GOT3 (cell line): Measurements from ENCODE around the gene MRPL16.
"Not testable (repeated sequence)": the region's sequence is repeated elsewhere in the genome, so short reads cannot be mapped to it uniquely, and the experiment has no call there.

ENCODE experiments used
- DNase-seq: peaks from one replicate; lab custom pipeline; 2025; ENCODE audit warnings: mixed read lengths; lab: John Stamatoyannopoulos, UW

Gene MRPL16

DNA sequence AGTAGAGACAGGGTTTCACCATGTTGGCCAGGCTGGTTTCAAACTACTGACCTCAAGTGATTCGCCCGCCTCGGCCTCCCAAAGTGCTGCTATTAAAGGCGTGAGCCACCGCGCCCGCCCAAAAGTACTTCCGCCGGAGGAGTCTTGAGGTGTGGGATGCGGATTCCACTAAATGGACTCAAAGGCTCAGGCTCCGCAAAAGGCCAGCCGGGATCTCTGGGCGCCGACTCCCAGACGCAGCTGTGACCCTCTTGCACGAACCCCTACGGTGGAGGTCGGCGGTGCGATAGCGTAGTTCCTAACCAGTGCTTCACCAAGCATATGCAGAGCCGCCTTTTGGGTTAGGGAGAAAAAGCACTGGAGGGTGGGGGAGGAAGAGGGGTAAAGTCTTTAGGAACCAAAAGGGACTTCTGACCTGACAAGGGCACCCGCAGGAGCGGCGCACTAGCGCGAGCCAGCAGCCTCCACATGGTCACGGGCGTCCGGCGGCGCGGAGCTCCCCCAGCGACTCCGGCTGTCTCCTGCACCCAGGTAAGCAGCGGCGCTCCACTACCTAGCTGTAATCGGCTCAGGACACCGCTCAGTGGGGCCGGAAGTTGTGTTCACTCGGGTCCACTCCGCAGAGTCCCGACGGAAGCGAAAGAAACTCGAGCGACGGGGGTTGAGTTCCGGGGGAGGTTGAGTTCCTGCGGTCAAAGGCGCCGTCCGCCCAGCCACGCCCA lies at the start of gene MRPL16:
Gene MRPL16, minus strand, starts transcription at position 590 of the 722 bp plus-strand sequence. Its CDS starts 120 bp downstream, at position 470.
- peak; percentile 37 for DNase-seq

GRCh38 chr11:59859673-59860072 lies 49.1 kb upstream of the MRPL16 start:
- DNase-seq, result no peak

DNA sequence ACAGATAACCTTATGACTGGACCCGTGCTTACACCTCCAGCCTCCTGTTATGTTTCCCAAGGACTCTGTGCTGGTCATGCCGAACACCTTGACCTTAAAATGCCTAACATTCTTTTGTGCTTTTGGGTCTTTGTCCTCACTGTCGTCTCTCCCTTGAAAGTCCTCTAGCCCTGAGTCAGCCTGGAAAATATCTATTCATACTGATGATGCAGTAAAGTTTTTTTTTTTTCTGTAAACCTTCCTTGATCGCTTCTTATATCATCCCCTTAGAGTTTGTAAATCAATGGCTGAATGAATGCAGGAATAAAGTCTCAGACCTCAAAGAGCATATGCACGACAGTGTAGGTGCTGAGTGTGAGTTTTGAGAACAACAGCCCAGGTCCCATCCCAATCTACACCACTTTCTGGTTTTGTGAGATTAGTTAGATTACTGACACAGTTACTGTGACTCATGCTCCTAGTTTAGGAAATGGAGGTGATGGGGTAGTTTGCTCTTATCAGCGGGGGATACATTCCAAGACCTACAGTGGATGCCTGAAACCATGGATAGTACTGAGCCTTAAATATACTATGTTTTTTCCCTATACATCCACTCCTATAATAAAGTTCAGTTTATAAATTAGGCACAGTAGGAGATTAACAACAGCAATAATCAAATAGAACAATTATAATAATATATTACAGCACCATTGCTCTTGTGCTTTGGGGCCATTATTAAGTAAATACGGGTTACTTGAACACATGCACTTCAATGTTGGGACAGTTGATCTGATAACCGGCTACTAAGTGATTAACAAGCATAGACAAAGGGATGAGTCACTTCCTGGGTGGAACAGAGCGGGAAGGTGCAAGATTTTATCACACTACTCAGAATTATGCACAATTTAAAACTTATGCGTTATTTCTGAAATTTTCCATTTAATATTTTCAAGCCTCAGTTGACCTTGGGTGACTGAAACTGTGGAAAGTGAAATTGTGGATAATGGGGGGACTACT lies 47.2 kb upstream of the MRPL16 start:
- DNase-seq, result no peak

DNA sequence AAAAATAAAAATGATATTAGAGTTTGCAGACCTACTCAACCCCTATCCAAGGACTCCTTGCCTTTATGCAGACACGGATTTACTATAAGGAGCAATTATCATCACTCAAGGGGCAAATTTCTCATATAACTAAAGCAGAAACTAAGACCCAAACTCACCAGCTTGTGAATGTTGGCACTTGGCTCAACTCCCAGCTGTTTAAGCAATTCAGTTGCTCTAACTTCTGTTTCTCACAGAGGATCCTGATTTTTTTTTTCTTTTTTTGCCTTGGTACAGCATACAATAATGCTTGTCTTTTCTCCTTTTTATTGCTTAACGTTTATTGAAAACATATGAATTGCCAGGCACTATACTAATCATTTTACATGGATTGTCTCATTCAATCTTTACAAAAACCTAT lies 44.3 kb upstream of the MRPL16 start:
- DNase-seq, result no peak

GRCh38 chr11:59851416-59851815 lies 40.8 kb upstream of the MRPL16 start:
- DNase-seq, result not testable (repeated sequence)

DNA sequence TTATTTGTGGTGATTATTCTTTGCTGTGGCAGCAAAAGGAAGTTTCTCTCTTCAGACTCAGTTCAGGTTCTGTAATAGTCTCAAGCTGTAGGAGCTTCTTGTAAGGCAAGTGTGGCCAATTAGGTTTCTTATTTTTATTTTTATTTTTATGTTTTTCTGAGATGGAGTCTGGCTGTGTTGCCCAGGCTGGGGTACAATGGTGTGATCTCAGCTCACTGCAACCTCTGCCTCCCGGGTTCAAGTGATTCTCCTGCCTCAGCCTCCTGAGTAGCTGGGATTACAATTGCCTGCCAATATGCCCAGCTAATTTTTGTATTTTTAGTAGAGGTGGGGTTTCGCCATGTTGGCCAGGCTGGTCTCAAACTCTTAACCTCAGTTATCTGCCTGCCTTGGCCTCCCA lies 39.0 kb upstream of the MRPL16 start:
- DNase-seq, result not testable (repeated sequence)

- no peak for DNase-seq
Measured at GRCh38 chr11:59849129-59849528, 38.6 kb upstream of the MRPL16 start.

- not testable (repeated sequence) for DNase-seq
Measured at GRCh38 chr11:59848439-59848838, 37.9 kb upstream of the MRPL16 start.

DNA sequence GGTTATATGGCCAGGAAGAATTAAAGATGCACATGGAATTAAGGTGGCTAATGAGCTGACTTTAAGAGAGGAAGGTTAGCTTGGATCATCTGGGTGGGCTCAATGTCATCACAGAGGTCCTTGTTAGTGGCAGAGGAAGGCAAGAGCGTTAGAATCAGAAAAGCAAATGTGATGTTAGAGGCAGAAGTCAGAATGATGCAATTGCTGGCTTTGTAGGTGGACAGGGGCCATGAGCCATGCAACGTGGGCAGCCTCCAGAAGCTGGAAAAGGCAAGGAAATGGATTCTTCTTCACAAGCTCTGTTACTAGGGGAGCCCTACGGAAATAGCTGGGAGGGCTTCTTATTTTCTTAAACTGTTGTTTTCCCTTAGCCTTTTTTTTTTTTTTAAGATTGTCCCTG lies 37.0 kb upstream of the MRPL16 start:
- DNase-seq, result no peak

DNA sequence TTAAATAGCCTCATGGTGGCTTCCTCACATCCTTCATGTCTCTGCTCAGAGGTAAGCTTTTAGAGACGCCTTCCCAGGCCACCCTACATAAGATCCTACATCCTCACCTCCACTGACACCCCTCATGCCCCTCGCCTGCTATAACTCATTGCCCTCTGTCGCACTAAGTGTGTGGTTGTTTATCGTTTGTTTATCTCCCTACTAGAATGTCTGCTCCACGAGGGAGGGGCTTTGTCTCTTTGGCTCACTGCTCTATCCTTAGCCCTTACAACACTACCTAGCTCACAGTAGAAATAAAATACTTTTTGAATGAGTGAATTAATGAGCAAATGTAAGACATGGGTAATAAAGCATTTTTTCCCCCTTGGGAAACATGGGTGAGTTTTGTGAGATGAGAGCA lies 36.0 kb upstream of the MRPL16 start:
- DNase-seq, result no peak

GRCh38 chr11:59845399-59845798 lies 34.8 kb upstream of the MRPL16 start, which contains the start of gene CBLIF:
CBLIF (minus strand) TSS chr11:59845499; CDS start chr11:59845453, 46 bp downstream.
- DNase-seq, result no peak

DNA sequence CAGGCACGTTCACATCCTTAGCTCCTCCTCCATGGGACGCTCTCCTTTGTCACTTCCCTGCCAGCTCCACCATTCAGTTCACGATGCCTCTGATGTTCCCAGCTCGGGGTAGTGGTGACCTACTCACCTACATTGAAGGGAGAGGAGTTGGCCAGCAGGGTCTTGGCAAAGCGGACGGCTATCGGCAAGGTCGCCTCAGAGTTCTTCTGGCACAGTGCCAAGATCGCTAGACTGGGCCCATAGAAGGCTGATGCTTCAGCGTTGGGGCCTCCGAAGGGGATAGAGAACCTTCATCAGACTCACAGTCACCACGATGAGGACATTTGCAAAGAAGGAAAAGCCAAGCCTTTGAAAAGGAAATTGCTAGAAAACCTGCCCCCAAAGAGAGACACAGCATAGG lies 31.7 kb upstream of the MRPL16 start:
- no peak for DNase-seq

- no peak for DNase-seq
Measured at GRCh38 chr11:59841514-59841913, 30.9 kb upstream of the MRPL16 start.

GRCh38 chr11:59839615-59840014 lies 29.0 kb upstream of the MRPL16 start:
- DNase-seq, result no peak

- DNase-seq, result no peak
Measured at GRCh38 chr11:59833602-59834001, 23.0 kb upstream of the MRPL16 start.

DNA sequence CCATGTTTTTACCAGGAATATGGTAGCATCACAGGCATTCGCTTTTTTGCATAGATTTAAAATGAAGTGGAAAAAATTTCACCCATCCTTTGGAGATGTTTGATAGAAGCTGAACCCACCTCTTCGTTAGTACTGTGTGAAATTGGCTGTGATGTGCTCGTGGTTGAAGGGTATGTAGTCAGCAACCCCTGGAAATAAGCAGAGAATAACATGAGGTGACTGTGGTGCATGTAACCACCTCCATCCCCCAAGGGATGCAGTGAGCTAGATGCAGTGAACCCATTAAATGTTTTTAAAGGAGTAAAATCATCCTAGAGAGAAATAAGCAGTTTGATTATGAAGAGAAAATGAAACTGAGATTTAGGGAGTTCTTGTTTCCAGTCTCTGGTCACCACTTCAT lies 18.8 kb upstream of the MRPL16 start:
- DNase-seq, result no peak

- DNase-seq, result no peak
Measured at GRCh38 chr11:59822989-59823566, 12.5 kb upstream of the MRPL16 start.

- no peak for DNase-seq
Measured at GRCh38 chr11:59818572-59818971, 8.0 kb upstream of the MRPL16 start.

- DNase-seq, result not testable (repeated sequence)
Measured at GRCh38 chr11:59816434-59816833, 5.9 kb upstream of the MRPL16 start.

DNA sequence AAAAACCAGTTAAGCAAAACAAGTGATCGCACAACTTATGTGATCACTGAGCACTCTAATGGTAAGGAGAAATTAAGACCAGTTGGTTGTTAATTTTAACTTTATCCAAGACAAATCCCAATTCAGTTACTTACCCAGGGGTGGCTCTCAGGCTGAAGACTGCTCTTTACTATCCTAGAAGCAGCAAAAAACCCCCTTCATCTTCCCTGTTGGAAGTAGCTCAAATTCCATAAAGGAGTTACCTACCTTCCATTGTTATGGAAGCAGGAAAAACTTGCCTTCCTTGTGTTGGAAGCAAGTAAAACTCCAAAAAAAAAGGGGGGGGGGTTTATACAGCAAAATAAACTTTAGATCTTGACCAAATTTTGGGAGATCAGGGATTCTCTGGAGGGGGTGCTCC lies 5.2 kb upstream of the MRPL16 start:
- no peak for DNase-seq

GRCh38 chr11:59814021-59814420 lies 3.4 kb upstream of the MRPL16 start:
- DNase-seq, result no peak

DNA sequence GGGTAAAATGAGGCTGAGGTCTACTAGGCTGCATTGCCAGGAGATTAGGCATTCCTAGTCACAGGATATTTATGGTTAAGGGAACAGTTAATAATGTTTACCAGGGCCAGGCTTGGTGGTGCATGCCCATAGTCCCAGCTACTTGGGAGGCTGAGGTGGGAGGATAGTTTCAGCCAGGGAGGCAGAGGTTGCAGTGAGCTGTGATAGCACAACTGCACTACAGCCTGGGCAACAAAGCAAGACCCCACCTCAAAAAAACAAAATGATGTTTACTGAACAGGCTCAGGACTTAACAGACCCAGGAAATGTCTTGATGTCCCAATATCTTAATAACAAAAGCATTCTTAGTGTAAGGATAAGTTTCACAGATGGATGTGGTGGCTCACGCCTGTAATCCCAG lies 2.8 kb upstream of the MRPL16 start:
- DNase-seq, result no peak
